Erythroblast (primary cell): ENCODE data around the gene CEP170B.

Experiments
- GATA1 ChIP-seq: IDR thresholded peaks from 2 replicates; pipeline ENCODE4 v1.6.1; 2011; ENCODE audit warnings: low read depth, mild to moderate bottlenecking, control low read depth, low read length, moderate library complexity
- POLR2A ChIP-seq: IDR thresholded peaks from 2 replicates; pipeline ENCODE4 v1.6.1; 2011; ENCODE audit warnings: mild to moderate bottlenecking, low read length

- no peak for TF ChIP-seq POLR2A
- TF ChIP-seq GATA1, result no peak
Observed at GRCh38 chr14:104826189-104826860, 38.7 kb upstream of the CEP170B start.
